DOHH2 (cell line): ENCODE measurements around the gene HELB.

ENCODE experiments used
- H3F3A ChIP-seq: fragments of 200-600 bp; sonication (generic), shearing (Covaris generic); 2 replicates; pipeline ENCODE4 v1.6.0; 2016; ENCODE audit warnings: antibody characterized with exemption, mild to moderate bottlenecking; ENCODE audit not compliant: control insufficient read depth, insufficient read depth
- H3K27ac ChIP-seq: fragments of 200-600 bp; sonication (generic); 2 replicates; pipeline ENCODE4 v1.5.1; 2014; ENCODE audit warnings: low read depth, mild to moderate bottlenecking, low read length, moderate library complexity
- H3K27me3 ChIP-seq: fragments of 200-600 bp; sonication (generic); 2 replicates; pipeline ENCODE4 v1.6.1; 2014; ENCODE audit warnings: mild to moderate bottlenecking, low read length, mixed read lengths; ENCODE audit not compliant: control insufficient read depth
- H3K36me3 ChIP-seq: fragments of 200-600 bp; sonication (generic); 2 replicates; pipeline ENCODE4 v1.6.1; 2014; ENCODE audit warnings: mild to moderate bottlenecking, low read length, moderate library complexity, mixed read lengths; ENCODE audit not compliant: control insufficient read depth
- H3K4me1 ChIP-seq: fragments of 200-600 bp; sonication (generic); 2 replicates; pipeline ENCODE4 v1.6.1; 2014; ENCODE audit warnings: mild to moderate bottlenecking, low read length, mixed read lengths; ENCODE audit not compliant: control insufficient read depth
- H3K4me2 ChIP-seq: fragments of 200-600 bp; sonication (generic); 2 replicates; pipeline ENCODE4 v1.6.0; 2014; ENCODE audit warnings: mild to moderate bottlenecking, low read length, moderate library complexity
- H3K4me3 ChIP-seq: fragments of 200-600 bp; sonication (generic); 2 replicates; pipeline ENCODE4 v1.5.1; 2014; ENCODE audit warnings: mild to moderate bottlenecking, low read length, mixed read lengths
- H3K79me2 ChIP-seq: fragments of 200-600 bp; sonication (generic); 2 replicates; pipeline ENCODE4 v1.6.1; 2014; ENCODE audit warnings: mild to moderate bottlenecking, low read length, mixed read lengths; ENCODE audit not compliant: control insufficient read depth
- H3K9me2 ChIP-seq: fragments of 200-600 bp; sonication (generic); replicated peaks from 2 replicates; pipeline ENCODE4 v1.6.1; 2014; ENCODE audit warnings: mild to moderate bottlenecking, low read length, mixed read lengths; ENCODE audit not compliant: control insufficient read depth
- H3K9me3 ChIP-seq: fragments of 200-600 bp; sonication (generic); 2 replicates; pipeline ENCODE4 v1.6.1; 2014; ENCODE audit warnings: antibody characterized with exemption, low read length, mixed read lengths; ENCODE audit not compliant: control insufficient read depth, insufficient read depth
- H4K20me1 ChIP-seq: fragments of 200-600 bp; sonication (generic); 2 replicates; pipeline ENCODE4 v1.6.0; 2014; ENCODE audit warnings: low read depth, mild to moderate bottlenecking, antibody characterized with exemption, low read length, moderate library complexity; ENCODE audit not compliant: control insufficient read depth, insufficient read depth
- CTCF ChIP-seq: fragments of 200-600 bp; sonication (generic); IDR thresholded peaks from one replicate; pipeline ENCODE4 v1.5.1; 2014; ENCODE audit warnings: antibody characterized with exemption, mild to moderate bottlenecking, low read depth, low read length; ENCODE audit not compliant: poor library complexity, severe bottlenecking
- EZH2phosphoT487 ChIP-seq: fragments of 200-600 bp; sonication (generic); IDR thresholded peaks from 2 replicates; pipeline ENCODE4 v1.6.1; 2017; ENCODE audit warnings: borderline replicate concordance, mild to moderate bottlenecking, antibody characterized with exemption, low read length, moderate library complexity, mixed read lengths

HELB gene

GRCh38 chr12:66258011-66258410, 44.3 kb upstream of the HELB start:
- no peak overlapping the region for H3K4me3 ChIP-seq
- TF ChIP-seq CTCF, result no peak
- no peak for TF ChIP-seq EZH2phosphoT487
- H3K9me3 ChIP-seq, result no peaks in the 10 kb centered on the region
- H3K9me2 ChIP-seq, result no peaks in the 10 kb centered on the region; the same call in 1 of the 2 replicates
- no peaks in the 10 kb centered on the region for H4K20me1 ChIP-seq
- no peaks in the 10 kb centered on the region for H3K4me1 ChIP-seq
- no peaks in the 10 kb centered on the region for H3F3A ChIP-seq
- no peaks in the 10 kb centered on the region for H3K36me3 ChIP-seq
- H3K27me3 ChIP-seq, result no peaks in the 10 kb centered on the region
- H3K27ac ChIP-seq, result no peak overlapping the region
- no peaks in the 10 kb centered on the region for H3K79me2 ChIP-seq
- no peak overlapping the region for H3K4me2 ChIP-seq

GRCh38 chr12:66262737-66263136, 39.6 kb upstream of the HELB start:
- Histone ChIP-seq H3K27me3 (no peaks in the 10 kb centered on the region), H3K4me2 (no peak overlapping the region), H3K9me3 (no peaks in the 10 kb centered on the region), H3K27ac (no peak overlapping the region), H3K36me3 (no peaks in the 10 kb centered on the region), H3F3A (no peaks in the 10 kb centered on the region), H3K4me3 (no peak overlapping the region), H3K79me2 (no peaks in the 10 kb centered on the region), H3K4me1 (peaks cover 10% of the 10 kb centered on the region), H3K9me2 (no peaks in the 10 kb centered on the region), H4K20me1 (no peaks in the 10 kb centered on the region)
- TF ChIP-seq EZH2phosphoT487 (no peak), CTCF (no peak)

GRCh38 chr12:66268562-66268961, 33.7 kb upstream of the HELB start:
- H3K9me3 ChIP-seq, result no peaks in the 10 kb centered on the region
- no peaks in the 10 kb centered on the region for H3K79me2 ChIP-seq
- no peaks in the 10 kb centered on the region for H3K36me3 ChIP-seq
- peak overlapping the region; percentile 49 for H3K4me3 ChIP-seq
- peak overlapping the region; percentile 65 for H3K4me2 ChIP-seq
- H3F3A ChIP-seq, result 0 out of 2 replicates have a peak, but pooled peaks cover 3% of the 10 kb centered on the region
- no peaks in the 10 kb centered on the region for H4K20me1 ChIP-seq
- peaks cover 31% of the 10 kb centered on the region for H3K4me1 ChIP-seq
- H3K27me3 ChIP-seq, result no peaks in the 10 kb centered on the region
- H3K27ac ChIP-seq, result peak overlapping the region; percentile 49
- no peaks in the 10 kb centered on the region for H3K9me2 ChIP-seq
- TF ChIP-seq CTCF (no peak), EZH2phosphoT487 (no peak)

GRCh38 chr12:66269142-66269541, 33.2 kb upstream of the HELB start:
- Histone ChIP-seq H3K9me2 (no peaks in the 10 kb centered on the region), H3K4me1 (peaks cover 31% of the 10 kb centered on the region), H3K79me2 (no peaks in the 10 kb centered on the region), H3K4me2 (peak overlapping the region; percentile 65), H3K36me3 (no peaks in the 10 kb centered on the region), H3K27me3 (no peaks in the 10 kb centered on the region), H3F3A (0 out of 2 replicates have a peak, but pooled peaks cover 3% of the 10 kb centered on the region), H3K9me3 (no peaks in the 10 kb centered on the region), H4K20me1 (no peaks in the 10 kb centered on the region), H3K27ac (peak overlapping the region; percentile 49), H3K4me3 (peak overlapping the region; percentile 49)
- TF ChIP-seq CTCF (no peak), EZH2phosphoT487 (no peak)
